Left lung (tissue), 10 donors: ENCODE results near the gene ARHGEF17. TPM values are rescaled to one million over a fixed set of nuclear protein-coding genes. Genes with fewer than 3 reads are reported as not detected.

ENCODE experiments used
- ATAC-seq: fragments of 200-7000 bp; cut with Tn5 transposase; one replicate; pipeline ENCODE4 v1.9.1; 2020; ENCODE audit warnings: moderate library complexity
- DNase-seq, 4 donors: peaks; one replicate each; pipeline ENCODE4 v3.0.0-alpha.2; 2013 to 2020
- H3K27ac ChIP-seq, 2 donors: fragments of 200-600 bp; sonication (generic) in 1 of 2; one replicate each; pipeline versions ENCODE4 v1.5.0 to v1.8.0; 2020 to 2021
- H3K27me3 ChIP-seq, 2 donors: fragments of 200-600 bp; sonication (generic) in 1 of 2; one replicate each; pipeline versions ENCODE4 v1.5.0 to v1.8.0; 2020 to 2021
- H3K36me3 ChIP-seq, 2 donors: fragments of 200-600 bp; sonication (generic) in 1 of 2; one replicate each; pipeline versions ENCODE4 v1.5.0 to v1.8.0; 2020 to 2021
- H3K4me1 ChIP-seq, 2 donors: fragments of 200-600 bp; one replicate each; pipeline ENCODE4 v1.8.0; 2021
- H3K4me3 ChIP-seq, 2 donors: fragments of 200-600 bp; sonication (generic) in 1 of 2; one replicate each; pipeline versions ENCODE4 v1.5.0 to v1.8.0; 2020 to 2021; ENCODE audit warnings: mild to moderate bottlenecking in 1 of 2
- H3K9me3 ChIP-seq, 2 donors: fragments of 200-600 bp; sonication (generic) in 1 of 2; one replicate each; pipeline versions ENCODE4 v1.5.0 to v1.8.0; 2020 to 2021
- CTCF ChIP-seq, 2 donors: fragments of 200-600 bp; sonication (generic) in 1 of 2; IDR thresholded peaks; one replicate each; pipeline versions ENCODE4 v1.5.0 to v1.8.0; 2021; ENCODE audit warnings: antibody characterized with exemption in 2 of 2
- intact Hi-C, 2 donors: fragments of 100-400 bp; cut with DNase I; formaldehyde crosslinking; loops; one replicate each; pipeline versions ENCODE4 v1.11.2 to v1.14.2; 2022
- polyA plus RNA-seq, 6 donors: library from polyadenylated mRNA; unstranded; fragments of 120-200 nt; gene quantifications; one replicate each; pipeline ENCODE4 v1.2.1, GENCODE V29; 2013; ENCODE audit not compliant: insufficient read length in 6 of 6
- total RNA-seq, 2 donors: library from RNA; stranded (reverse); fragmentation: NEBNext Ultra II Directional; extraction: Animal tissue kit (Norgen Biotek cat#: 25700); gene quantifications; one replicate each; pipeline ENCODE4 v1.2.1, GENCODE V29; 2021
- donor health status: DM: no; HTN: yes; CAD: no.
- donor health status: DM: no; HTN: no; CAD: no.

Gene ARHGEF17
- total and polyA plus RNA-seq, 8 donors: 56.3 to 95.8 (median 82.8) TPM

- Histone ChIP-seq H3K4me3 (no peak overlapping the region), H3K27ac (peak overlapping the region in 1 of 2 donors; percentile 57), H3K9me3 (no peaks in the 10 kb centered on the region), H3K36me3 (peaks cover 9 to 65% of the 10 kb centered on the region in 2 donors), H3K27me3 (no peaks in the 10 kb centered on the region), H3K4me1 (peaks cover 0 to 21% of the 10 kb centered on the region in 2 donors)
- TF ChIP-seq CTCF (IDR thresholded peaks at IDR 0.05): no peak
- no peak for ATAC-seq
- intact Hi-C loops: no loop called here
- DNase-seq: no peak
These were observed 58.2 kb downstream of the ARHGEF17 start for GRCh38 chr11:73366265-73366610.

- intact Hi-C loops: no loop called here
- peaks cover 9 to 58% of the 10 kb centered on the region in 2 donors for H3K36me3 ChIP-seq
- H3K4me3 ChIP-seq: no peak overlapping the region
These were observed 58.9 kb downstream of the ARHGEF17 start for GRCh38 chr11:73366953-73367352.

GRCh38 chr11:73367482-73368024, 59.5 kb downstream of the ARHGEF17 start:
- peaks cover 9 to 52% of the 10 kb centered on the region in 2 donors for H3K36me3 ChIP-seq
- intact Hi-C loops: no loop called here
- ATAC-seq: no peak
- H3K4me1 ChIP-seq: peaks cover 0 to 25% of the 10 kb centered on the region in 2 donors
- no peaks in the 10 kb centered on the region for H3K27me3 ChIP-seq
- no peaks in the 10 kb centered on the region for H3K9me3 ChIP-seq
- TF ChIP-seq CTCF (IDR thresholded peaks at IDR 0.05): no peak
- no peak for DNase-seq
- no peak overlapping the region for H3K27ac ChIP-seq
- no peak overlapping the region for H3K4me3 ChIP-seq

More at GRCh38 chr11:73366953-73367352, 58.9 kb downstream of the ARHGEF17 start:
- DNase-seq: no peak
- Histone ChIP-seq H3K27ac (peak overlapping the region in 1 of 2 donors; percentile 57), H3K4me1 (peaks cover 0 to 21% of the 10 kb centered on the region in 2 donors), H3K27me3 (no peaks in the 10 kb centered on the region), H3K9me3 (no peaks in the 10 kb centered on the region)
- no peak for TF ChIP-seq CTCF (IDR thresholded peaks at IDR 0.05)
- no peak for ATAC-seq

- no peaks in the 10 kb centered on the region for H3K27me3 ChIP-seq
- no peak overlapping the region for H3K4me3 ChIP-seq
- H3K27ac ChIP-seq: no peak overlapping the region
- DNase-seq (no peak), ATAC-seq (no peak)
- H3K4me1 ChIP-seq: peaks cover 0 to 16% of the 10 kb centered on the region in 2 donors
- no peaks in the 10 kb centered on the region for H3K9me3 ChIP-seq
- TF ChIP-seq CTCF (IDR thresholded peaks at IDR 0.05): no peak
- intact Hi-C loops: no loop called here
- peaks cover 0 to 13% of the 10 kb centered on the region in 2 donors for H3K36me3 ChIP-seq
These were observed 64.4 kb downstream of the ARHGEF17 start for GRCh38 chr11:73372375-73372993.

GRCh38 chr11:73374151-73374550, 66.1 kb downstream of the ARHGEF17 start:
- ATAC-seq (no peak), DNase-seq (no peak)
- Histone ChIP-seq H3K4me1 (peaks cover 0 to 30% of the 10 kb centered on the region in 2 donors), H3K36me3 (no peaks in the 10 kb centered on the region), H3K9me3 (no peaks in the 10 kb centered on the region), H3K4me3 (no peak overlapping the region), H3K27me3 (no peaks in the 10 kb centered on the region), H3K27ac (no peak overlapping the region)
- no peak for TF ChIP-seq CTCF (IDR thresholded peaks at IDR 0.05)
- intact Hi-C loops: no loop called here
